ENCODE measurements around the gene PNLDC1. TPM values are rescaled to one million over a fixed set of nuclear protein-coding genes. Genes with fewer than 3 reads are reported as not detected.
A peak's percentile ranks its signal among the peaks of the same experiment; 100 is the strongest.
"Not testable (repeated sequence)": the region's sequence is repeated elsewhere in the genome, so short reads cannot be mapped to it uniquely, and the experiment has no call there.

PNLDC1 gene
- total RNA-seq, 1 donor from 2014 or later = not detected

DNA sequence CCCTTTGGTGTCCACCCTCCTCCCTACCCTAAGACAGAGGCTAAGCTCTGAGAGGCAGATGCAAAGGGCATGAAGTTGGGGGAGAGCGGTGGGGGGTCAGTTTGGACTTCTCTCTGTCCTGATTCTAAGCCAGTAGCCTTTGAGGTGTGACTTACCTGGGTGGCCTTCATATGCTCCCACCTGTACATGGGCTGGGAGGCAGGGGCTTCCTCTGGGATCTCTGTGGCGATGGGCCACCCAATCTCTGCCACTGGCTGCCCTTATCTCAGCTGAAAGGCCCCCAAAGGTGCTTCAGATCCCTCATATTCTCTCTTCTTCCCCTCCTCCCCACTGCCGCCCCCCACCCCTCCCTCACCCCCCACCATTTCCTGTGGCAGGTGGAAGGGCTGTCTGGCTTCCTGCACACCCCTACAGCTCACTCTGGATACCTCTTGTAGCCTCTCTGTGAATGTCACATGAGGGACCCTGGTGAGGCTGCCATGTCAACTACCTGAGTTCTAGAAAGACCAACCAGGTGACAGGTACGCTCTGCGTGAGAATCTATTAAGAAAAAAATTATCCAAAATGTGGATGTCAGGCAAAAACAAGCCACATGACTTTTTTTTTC, 34.0 kb downstream of the PNLDC1 start:
- DNase-seq (no peak), ATAC-seq (ENCODE audit: poor library complexity) (no peak)
- intact Hi-C loops (cut with DNase I) = no loop called here

DNA sequence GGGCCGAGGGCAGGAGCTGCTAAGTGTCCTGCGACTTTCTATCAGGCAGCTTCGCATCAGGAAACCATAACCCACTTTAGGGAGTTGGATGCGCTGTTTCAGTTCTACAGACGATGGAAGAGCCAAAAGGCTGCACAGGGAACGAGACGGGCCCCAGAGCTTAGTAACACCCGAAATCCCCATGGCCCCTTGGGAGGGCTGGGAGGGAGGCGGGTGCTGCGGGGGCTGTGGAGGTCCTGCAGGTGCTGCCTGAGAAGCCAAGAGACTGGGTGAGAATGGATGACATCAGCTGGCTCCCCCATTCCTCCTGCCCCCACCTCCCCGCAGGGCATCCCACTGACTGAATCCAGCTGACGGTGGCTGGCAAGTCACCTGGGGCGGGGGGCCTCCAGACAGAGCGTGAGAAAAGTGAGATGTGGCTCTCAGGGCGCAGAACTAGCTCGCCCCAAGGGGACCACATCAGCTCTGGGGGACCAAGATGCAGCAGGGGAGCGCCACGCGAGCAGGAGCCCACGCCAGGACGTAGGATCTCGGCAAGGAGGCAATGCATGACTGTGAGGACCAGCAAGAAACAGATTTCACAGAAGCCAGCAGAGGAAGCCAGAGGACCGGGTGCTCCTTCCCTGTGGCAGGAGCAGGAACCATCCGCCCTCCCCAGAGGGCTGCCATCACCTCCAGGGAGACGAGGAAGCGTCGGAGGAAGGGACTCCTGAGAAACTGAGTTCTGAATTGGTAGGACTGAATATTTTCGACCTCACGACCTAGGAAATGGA, 36.8 kb downstream of the PNLDC1 start:
- ATAC-seq (ENCODE audit: poor library complexity) (peak; percentile 67), DNase-seq (peak; percentile 55)
- intact Hi-C loops (cut with DNase I) = no loop called here

DNA sequence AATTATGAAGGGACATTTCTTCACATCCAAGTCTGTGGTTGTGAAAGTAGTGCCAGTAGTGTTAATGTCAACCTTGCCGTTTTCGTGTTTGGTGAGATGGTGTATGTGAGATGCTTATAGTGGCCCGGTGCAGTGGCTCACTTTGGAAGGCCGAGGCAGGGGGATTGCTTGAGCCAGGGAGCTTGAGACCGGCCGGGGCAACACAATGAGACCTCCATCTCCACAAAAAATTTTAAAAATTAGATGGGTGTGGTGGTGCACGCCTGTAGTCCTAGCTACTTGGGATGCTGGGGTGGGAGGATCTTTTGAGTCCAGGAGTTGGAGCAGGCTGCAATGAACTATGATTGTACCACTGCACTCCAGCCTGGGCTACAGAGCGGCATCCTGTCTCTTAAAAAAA, 37.4 kb downstream of the PNLDC1 start:
- intact Hi-C loops (cut with DNase I) = no loop called here
- no peak for DNase-seq

DNA sequence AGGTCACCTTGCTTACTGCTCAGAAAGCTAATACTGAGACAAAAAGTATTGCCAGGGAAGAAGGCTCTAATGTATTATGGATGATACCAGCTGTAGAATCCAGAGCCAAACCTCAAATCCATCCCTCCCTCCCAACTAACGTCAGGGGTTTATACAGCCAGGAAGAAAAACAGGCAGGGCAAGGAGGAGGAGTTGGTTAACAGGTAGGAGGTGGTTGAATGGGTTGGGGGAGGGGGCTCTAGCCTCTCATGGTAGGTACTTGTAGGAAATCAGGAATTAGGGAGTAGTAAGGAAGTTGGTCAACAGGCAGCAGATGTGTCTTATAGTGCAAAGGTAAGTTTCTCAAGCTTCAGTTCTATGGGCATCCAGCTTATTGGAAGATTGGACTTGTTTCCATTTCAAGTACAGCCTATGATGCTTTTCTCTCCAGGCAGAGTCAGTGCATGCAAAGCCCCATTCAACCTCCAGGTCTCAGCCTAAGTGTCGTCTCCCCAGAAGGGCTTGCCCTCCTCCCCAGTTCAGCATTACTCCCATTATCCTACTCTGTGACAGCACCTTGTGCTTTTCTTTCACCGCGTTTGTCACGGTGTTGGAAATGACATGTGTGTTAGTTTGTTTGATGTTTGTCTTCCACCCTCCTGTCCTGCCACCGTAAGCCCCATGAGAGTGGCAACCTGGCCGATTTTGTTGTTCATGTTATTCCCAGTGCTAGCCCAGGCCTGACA, 38.1 kb downstream of the PNLDC1 start:
- ATAC-seq (ENCODE audit: poor library complexity) = no peak
- intact Hi-C loops (cut with DNase I) = no loop called here

More for the DNA sequence above, 37.4 kb downstream of the PNLDC1 start:
- ATAC-seq (ENCODE audit: poor library complexity) = no peak

DNA sequence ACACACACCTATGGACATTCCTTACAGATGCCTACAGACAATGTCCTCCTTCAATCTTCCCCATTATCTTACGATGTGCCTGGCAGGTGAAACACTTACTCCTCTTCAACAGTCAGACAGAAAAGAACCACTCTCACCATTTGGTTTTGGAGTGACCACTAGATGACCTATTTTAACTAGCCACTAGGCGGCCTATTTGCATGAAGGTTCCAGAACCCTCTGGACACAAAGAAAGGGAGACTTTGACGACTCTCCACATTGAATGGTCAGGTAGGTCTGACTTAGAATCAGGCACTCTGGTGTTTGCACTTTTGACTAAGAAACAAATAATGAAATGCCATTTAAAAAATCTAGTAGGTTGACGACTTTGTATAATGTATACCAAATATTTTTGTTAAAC, 42.0 kb downstream of the PNLDC1 start:
- intact Hi-C loops (cut with DNase I) = no loop called here
- ATAC-seq (ENCODE audit: poor library complexity) (no peak), DNase-seq (no peak)

More for the DNA sequence above, 38.1 kb downstream of the PNLDC1 start:
- no peak for DNase-seq

DNA sequence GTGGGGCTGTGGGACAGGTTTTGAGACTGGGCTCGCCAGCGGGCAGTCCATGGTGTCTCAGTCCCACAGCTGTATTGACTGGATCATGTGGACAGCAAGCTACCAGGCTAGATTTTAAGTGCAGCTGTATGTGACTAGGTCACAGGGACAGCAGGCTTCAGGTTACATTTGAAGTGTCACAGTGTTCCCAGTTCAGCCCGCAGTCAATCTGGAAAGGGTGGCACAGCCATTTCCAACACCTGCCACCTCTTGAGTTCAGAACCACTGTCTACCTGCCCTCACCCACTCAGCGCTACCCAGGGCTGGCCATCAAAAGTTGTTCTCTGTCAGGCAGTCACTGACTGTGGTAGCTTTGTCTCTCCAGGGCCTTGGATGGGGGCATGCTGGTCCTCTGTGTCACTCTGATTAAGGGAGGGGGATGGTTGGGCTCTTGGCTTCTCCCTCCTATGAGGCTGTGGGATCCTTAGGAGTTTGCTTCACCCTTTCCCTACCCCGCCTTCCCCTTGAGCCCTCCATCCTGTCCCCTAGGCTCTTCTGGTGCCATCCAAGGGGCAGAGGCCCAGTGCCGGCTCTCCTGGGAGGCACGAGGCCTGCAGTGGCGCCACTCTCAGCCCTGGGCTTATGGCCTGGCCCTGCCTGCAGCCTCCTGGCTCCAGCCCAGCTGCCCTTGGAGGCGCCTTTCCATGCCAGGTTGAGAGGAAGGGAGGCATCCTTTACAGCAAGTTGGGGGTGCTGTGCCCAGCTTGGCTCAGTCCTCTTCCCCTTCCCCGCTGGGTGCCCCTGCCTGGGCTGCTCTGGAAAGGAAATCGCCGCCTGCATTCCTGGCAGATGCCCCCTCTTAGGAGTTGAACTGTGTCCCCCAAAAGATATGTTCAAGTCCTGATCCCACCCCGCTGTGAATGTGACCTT, 44.9 kb downstream of the PNLDC1 start:
- no peak for DNase-seq
- no peak for ATAC-seq (ENCODE audit: poor library complexity)
- intact Hi-C loops (cut with DNase I) = no loop called here

DNA sequence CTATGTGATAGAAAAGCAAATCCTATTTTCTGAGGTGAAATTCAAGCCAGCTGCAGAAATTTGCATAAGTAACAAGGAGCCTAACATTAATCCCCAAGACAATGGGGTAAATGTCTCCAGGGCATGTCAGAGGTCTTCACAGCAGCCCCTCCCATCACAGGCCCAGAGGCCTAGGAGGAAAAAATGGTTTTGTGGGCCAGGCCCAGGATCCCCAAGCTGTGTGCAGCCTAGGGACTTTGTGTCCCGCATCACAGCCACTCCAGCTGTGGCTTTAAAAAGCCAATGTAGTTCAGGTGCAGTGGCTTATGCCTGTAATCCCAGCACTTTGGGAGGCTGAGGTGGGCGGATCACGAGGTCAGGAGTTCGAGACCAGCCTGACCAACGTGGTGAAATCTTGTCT, 48.5 kb downstream of the PNLDC1 start:
- DNase-seq; ATAC-seq (ENCODE audit: poor library complexity): not testable (repeated sequence)

DNA sequence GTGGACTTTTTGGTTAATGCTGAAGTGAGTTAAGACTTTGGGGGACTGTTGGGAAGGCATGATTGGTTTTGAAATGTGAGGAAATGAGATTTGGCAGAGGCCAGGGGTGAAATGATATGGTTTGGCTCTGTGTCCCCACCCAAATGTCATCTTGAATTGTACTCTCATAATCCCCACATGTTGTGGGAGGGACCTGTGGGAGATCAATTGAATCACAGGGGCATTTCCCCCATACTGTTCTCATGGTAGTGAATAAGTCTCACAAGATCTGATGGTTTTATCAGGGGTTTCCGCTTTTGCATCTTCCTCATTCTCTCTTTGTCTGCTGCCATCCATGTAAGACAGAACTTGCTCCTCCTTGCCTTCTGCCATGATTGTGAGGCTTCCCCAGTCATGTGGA, 49.8 kb downstream of the PNLDC1 start:
- DNase-seq; intact Hi-C loops (cut with DNase I); ATAC-seq (ENCODE audit: poor library complexity): not testable (repeated sequence)

More for the DNA sequence above, 48.5 kb downstream of the PNLDC1 start:
- intact Hi-C loops (cut with DNase I) = not testable (repeated sequence)

DNA sequence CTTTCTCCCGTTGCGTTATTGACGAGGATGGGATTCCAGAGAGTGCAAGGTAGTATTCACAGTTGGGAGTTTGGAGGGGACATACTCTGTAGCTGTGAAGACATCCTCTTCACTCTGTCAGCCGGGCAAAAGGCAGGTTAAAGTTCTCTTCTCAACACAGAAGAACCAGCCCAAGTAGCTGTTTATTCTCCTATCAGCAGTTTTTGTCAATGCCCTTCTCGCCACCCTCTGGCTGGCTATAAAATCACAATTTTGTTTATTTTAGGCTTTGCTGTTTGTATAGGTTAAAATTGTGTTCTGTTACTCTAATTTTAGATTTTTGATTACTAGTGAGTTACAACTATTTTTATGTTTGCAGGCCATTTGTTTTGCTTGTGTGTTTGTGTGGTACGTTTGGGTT, 52.8 kb downstream of the PNLDC1 start:
- ATAC-seq (ENCODE audit: poor library complexity) (peak; percentile 18), DNase-seq (no peak)
- intact Hi-C loops (cut with DNase I) = no loop called here

DNA sequence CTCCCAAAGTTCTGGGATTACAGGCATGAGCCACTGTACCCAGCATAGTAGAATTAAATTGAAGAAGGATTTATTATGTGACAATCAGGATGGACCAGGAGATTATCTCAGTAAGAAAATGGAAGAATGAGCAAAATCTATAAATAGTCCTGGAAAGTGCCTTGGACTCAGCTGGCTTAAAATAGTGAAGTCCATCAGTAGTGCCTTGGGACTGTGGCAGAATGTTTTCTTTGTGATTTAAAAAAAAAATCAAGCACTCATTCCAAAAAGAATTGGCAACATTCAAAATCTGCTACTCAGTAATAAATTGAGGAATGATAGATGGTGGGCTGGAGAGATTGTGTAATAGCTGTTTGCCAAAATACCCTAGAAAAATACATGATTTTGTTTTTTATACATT, 53.7 kb downstream of the PNLDC1 start:
- DNase-seq = no peak
- ATAC-seq (ENCODE audit: poor library complexity) = peak; percentile 64
- intact Hi-C loops (cut with DNase I) = no loop called here

DNA sequence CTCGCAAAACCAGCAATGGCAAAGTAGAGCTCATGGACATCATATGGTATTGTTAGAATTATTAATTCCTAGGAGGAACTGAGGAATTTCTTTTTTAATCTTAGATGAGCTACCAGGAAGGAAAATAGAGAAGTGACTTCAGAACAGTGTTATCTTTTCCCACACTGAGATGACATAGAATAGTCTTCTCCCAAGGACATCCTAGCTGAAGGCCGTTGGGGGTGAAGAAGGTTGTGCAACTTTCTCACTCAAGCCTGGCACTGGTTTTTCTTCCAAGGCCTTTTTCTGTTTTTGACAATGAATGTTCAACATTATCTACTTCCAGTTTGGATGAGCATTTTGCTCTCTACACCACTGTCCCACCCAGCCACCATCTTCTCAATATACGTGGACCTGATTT, 54.9 kb downstream of the PNLDC1 start:
- intact Hi-C loops (cut with DNase I) = no loop called here
- DNase-seq = no peak
- no peak for ATAC-seq (ENCODE audit: poor library complexity)

DNA sequence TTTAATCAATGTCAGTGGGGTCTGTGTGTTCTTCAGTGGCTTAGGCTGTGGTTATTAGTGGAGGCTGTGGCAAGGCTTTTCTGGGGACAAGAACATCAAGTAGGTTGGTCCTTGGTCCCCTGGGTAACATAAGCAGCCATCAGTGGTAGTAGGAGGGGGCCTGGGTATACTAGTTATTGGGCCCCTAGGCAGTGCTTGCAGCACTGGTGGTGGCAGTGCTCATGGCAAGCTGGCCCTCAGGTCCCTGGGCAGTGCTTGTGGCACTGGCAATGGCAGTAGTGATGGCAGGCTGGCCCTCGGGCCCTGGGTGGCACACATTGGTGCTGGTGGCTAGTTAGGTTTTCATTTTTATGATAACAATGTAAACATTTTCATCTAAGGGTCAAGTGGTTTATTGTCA, 58.2 kb downstream of the PNLDC1 start:
- intact Hi-C loops (cut with DNase I) = no loop called here
- DNase-seq = no peak
- no peak for ATAC-seq (ENCODE audit: poor library complexity)

DNA sequence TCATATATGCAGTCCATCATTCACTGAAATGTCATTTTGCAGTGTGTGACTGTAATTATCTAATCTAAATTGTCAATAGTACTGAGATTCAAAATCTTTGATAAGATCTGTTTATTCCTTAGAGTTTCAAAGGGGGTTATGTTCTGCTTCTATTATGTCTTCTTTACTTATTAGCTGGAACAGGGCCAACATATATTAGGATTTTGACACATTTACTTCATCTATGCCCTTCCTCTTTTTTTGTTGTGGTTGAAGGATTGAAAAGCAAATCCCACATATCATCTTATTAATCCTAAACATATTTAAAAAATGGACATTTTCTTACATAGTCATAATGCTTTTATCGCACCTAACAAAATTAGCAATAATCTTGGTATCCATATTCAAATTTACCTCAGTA, 60.4 kb downstream of the PNLDC1 start:
- intact Hi-C loops (cut with DNase I) = loop anchor here (5.0 kb wide), 2 partner anchors 82 to 597 kb away; no protein-coding TSS in a partner anchor
- DNase-seq (no peak), ATAC-seq (ENCODE audit: poor library complexity) (no peak)

DNA sequence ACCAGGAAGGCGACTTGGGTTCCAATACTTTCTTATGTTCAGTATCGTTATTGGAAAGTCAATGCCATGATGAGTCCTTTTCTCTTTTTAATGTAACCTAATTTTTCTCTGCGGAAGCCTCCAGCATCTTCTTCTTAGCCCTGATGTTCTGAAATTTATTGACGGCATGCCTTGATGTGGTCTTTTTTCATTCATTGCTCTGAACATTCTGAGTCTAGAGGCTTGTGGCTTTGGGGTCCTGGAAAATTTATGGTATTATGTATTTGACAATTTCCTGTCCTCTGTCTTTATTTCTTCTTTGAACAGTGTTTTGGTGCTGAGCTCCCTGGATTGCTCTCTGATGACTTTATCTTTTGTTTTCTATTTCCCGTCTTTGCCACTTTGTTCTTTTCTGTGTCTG, 62.0 kb downstream of the PNLDC1 start:
- DNase-seq = no peak
- intact Hi-C loops (cut with DNase I) = loop anchor here (5.0 kb wide), 2 partner anchors 80 to 595 kb away; no protein-coding TSS in a partner anchor
- no peak for ATAC-seq (ENCODE audit: poor library complexity)

DNA sequence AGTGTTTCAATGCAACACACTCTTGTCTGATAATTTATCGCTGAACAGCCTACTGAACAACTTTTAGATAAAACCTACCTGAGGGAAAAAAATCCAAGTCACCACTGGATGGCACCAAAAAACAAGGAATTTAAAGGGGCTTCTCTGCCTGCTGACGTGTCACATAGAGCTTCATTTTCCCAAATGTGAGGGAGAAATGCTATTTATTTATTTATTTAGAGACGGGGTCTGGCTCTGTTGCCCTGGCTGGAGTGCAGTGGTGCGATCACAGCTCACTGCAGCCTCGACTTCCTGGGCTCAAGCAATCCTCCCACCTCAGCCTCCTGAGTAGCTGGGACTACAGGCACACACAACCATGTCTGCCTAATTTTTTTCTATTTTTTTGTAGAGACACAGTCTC, 63.3 kb downstream of the PNLDC1 start:
- DNase-seq = not testable (repeated sequence)

DNA sequence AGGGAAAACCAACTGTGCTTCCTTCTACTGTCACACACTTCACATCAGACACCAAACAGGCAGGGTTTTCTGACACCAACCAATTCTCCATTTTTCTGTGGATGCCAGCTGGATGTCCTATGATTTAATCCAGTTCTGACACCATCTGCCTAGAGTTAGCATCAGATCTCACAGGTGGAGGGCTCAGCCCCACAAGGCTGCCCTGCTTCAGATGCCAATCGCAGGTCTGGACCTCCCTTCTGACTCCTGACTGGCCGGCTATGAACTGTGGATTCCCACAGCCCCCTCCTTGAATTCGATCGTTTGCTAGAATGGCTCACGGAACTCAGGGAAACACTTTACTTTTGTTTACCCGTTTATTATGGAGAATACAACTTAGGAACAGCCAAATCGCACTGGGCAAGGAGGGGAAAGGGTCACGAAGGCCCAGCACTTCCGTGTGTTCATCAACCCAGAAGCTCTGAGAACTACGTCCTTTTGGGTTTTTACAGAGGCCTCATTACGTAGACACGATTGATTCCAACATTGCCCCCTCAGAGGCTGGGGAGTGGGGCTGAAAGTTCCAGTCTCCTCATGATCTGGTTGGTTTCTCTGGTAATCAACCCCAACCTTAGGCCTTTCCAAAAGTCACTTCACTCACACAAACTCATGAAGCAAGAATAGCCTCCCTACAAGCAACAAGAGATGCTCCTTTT, 65.3 kb downstream of the PNLDC1 start:
- ATAC-seq (ENCODE audit: poor library complexity) (no peak), DNase-seq (no peak)
- intact Hi-C loops (cut with DNase I) = no loop called here

More for the DNA sequence above, 63.3 kb downstream of the PNLDC1 start:
- peak; percentile 81 for ATAC-seq (ENCODE audit: poor library complexity)
- intact Hi-C loops (cut with DNase I) = loop anchor here (5.0 kb wide), 2 partner anchors 79 to 594 kb away; no protein-coding TSS in a partner anchor

DNA sequence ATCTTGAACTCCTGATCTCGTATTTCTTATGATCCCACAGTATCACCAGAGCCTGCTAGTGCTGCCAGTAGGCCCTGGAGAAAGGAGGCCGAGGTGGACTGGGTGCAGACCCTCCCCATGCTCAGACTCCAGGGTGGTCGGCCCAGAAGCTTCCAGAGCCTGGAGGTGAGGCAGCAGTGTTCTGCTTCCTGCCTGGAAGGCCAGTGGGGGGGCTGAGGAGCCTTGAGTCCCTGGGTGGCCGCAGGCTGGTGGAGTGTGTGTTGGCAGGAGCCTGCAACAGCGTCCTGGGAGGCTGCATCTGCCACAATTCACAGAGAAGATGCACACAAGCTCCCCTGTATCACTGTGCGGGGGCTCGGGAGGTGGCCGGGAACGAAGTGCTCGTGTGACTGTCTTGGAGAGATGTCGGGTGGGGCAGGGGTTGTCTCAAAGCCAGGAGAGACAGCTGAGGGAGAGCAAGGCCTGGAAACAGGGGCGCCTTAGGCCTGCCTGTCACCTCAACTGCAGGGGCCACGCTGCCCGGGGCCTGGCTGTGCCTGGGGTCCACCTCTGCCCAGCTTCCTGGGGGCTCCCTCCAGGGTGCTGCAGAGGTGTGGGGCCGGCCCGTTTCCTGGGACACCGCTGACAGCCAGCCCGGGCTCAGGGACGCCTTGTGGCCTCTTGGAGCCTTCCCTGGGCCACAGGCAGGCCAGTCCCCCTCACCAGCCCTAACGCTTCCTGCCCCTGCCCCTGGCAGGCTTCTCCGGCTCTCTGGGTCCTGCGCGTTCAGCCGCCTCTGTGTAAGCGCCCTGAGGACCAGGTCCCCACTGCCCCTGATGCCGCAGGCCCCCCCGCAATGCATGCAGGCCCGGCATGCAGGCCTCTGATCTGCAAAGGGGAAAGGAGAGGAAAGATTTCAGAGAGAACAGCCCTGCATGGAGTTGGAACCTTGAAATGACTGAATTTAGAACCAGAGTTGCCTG, 66.5 kb downstream of the PNLDC1 start:
- DNase-seq = no peak

More for the DNA sequence above, 66.5 kb downstream of the PNLDC1 start:
- ATAC-seq (ENCODE audit: poor library complexity) = no peak
- intact Hi-C loops (cut with DNase I) = no loop called here
